Naive thymus-derived CD8-positive, alpha-beta T cell (primary cell): ENCODE measurements around the gene RAB5B. TPM values are rescaled to one million over a fixed set of nuclear protein-coding genes. Genes with fewer than 3 reads are reported as not detected.
A peak's percentile ranks its signal among the peaks of the same experiment; 100 is the strongest.

Experiments used
- ATAC-seq, 2 donors: fragments of 150-1000 bp; cut with Tn5 transposase in 1 of 2; sonication (Bioruptor Pico), chemical (Tn5 transposase) in 1 of 2; 1 replicate in 1 of 2; 2 replicates in 1 of 2; pipeline ENCODE4 v1.10.0; 2021; ENCODE audit warnings: mild to moderate bottlenecking in 2 of 2, moderate library complexity in 2 of 2
- POLR2A ChIA-PET: fragments of 350-600 bp; sonication (Branson Sonifier 250); formaldehyde crosslinking; loops from one replicate; lab custom pipeline; 2021; ENCODE audit warnings: antibody characterized with exemption; lab: Charles Lee
- DNase-seq, 10 donors: peaks; one replicate each; pipeline versions ENCODE4 v3.0.0 to v3.0.0-alpha.2; 2020 to 2022
- H3K27ac Mint-ChIP-seq, 10 donors: one replicate each; pipeline ENCODE4 v1.8.0; 2020 to 2022; ENCODE audit warnings: mild to moderate bottlenecking in 10 of 10, mixed read lengths in 10 of 10, moderate library complexity in 4 of 10, inconsistent platforms in 1 of 10
- H3K27me3 Mint-ChIP-seq, 5 donors: one replicate each; pipeline ENCODE4 v1.8.0; 2021 to 2022; ENCODE audit warnings: mixed read lengths in 5 of 5
- H3K36me3 Mint-ChIP-seq, 3 donors: one replicate each; pipeline ENCODE4 v1.8.0; 2020 to 2022; ENCODE audit warnings: mixed read lengths in 3 of 3, mild to moderate bottlenecking in 2 of 3, inconsistent platforms in 1 of 3
- H3K4me1 Mint-ChIP-seq, 4 donors: one replicate each; pipeline ENCODE4 v1.8.0; 2021 to 2022; ENCODE audit warnings: mixed read lengths in 4 of 4
- H3K4me3 Mint-ChIP-seq, 10 donors: one replicate each; pipeline ENCODE4 v1.8.0; 2020 to 2022; ENCODE audit warnings: mild to moderate bottlenecking in 10 of 10, mixed read lengths in 10 of 10, moderate library complexity in 6 of 10, inconsistent platforms in 1 of 10
- H3K9me3 Mint-ChIP-seq, 9 donors: one replicate each; pipeline ENCODE4 v1.8.0; 2020 to 2022; ENCODE audit warnings: mixed read lengths in 9 of 9, mild to moderate bottlenecking in 3 of 9, inconsistent platforms in 1 of 9, moderate library complexity in 1 of 9
- polyA plus RNA-seq, 3 donors: library from polyadenylated mRNA; unstranded; fragments of 300-500 nt; fragmentation: Illumina TruSeq; gene quantifications; one replicate each; pipeline ENCODE4 v1.2.3, GENCODE V29; 2021
- total RNA-seq, 8 experiments: library from RNA in 2 of 8; stranded (reverse) in 2 of 8; gene quantifications; one replicate each; pipeline ENCODE4 v1.2.3 and lab custom pipeline; 2021 to 2026

Gene RAB5B
- total and polyA plus RNA-seq, 5 experiments from 2014 or later: 61.6 to 95.2 (median 69.4) TPM

DNA sequence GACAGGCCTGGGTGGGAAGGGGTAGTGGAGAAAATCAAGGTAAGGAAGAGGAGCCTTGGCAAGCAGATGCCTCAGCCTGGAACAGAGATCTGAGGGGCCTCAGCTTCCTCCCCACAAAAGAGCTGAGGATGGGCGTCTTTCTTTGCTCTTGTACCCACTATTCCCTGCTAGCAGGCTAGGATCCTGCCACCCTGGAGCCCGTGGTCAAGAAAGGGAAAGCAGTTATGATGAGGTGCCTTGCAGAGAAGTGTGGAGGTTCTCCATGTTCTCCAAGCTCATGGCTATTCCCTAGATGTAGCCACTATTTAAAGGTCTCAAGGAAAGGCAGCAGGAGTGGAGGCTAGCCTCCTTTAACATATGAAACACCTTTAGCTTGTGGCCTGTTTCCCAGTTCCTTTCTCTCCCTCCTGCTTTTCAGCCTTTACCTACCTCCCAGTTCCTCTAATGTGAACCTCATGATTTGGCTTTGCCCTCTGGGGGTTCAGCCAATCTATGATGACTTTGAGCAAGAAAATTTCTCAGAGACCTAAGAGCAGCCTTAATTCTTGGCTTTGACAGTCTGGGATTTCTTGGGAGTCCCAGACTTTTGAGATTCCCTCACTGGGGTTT is 48.1 kb downstream of the RAB5B start:
- Mint-ChIP-seq H3K9me3 (no peaks in the 10 kb centered on the region), H3K4me1 (peaks cover 13 to 28% (median 21%) of the 10 kb centered on the region in 4 donors), H3K4me3 (peak overlapping the region; percentile 79 to 96 (median 86)), H3K36me3 (peaks cover 0 to 15% (median 0%) of the 10 kb centered on the region in 3 donors), H3K27me3 (no peaks in the 10 kb centered on the region), H3K27ac (peak overlapping the region in 9 of 10 donors; percentile 40 to 98 (median 86))
- no peak for DNase-seq
- ATAC-seq: peak in 1 of 2 donors; percentile 37
- POLR2A ChIA-PET: interaction anchor here (0.6 to 1.4 kb wide), 5 partner anchors 24 to 347 kb away, joined by 3 to 5 read pairs (median 3); partner anchors contain the start of genes RAB5B and RPL41

- no peaks in the 10 kb centered on the region for H3K27me3 Mint-ChIP-seq
- no peak overlapping the region for H3K4me3 Mint-ChIP-seq
- peaks cover 10 to 30% (median 15%) of the 10 kb centered on the region in 4 donors for H3K4me1 Mint-ChIP-seq
- DNase-seq (no peak), ATAC-seq (no peak)
- peak overlapping the region in 3 of 10 donors; percentile 21 to 91 (median 71) for H3K27ac Mint-ChIP-seq
- no peaks in the 10 kb centered on the region for H3K9me3 Mint-ChIP-seq
- POLR2A ChIA-PET: interaction anchor here (0.7 to 1.7 kb wide), 3 partner anchors 21 to 460 kb away, joined by 4 to 9 read pairs (median 6); no protein-coding TSS in a partner anchor
- H3K36me3 Mint-ChIP-seq: peaks cover 0 to 42% (median 5%) of the 10 kb centered on the region in 3 donors
These were observed 54.8 kb downstream of the RAB5B start for GRCh38 chr12:56028511-56029165.

DNA sequence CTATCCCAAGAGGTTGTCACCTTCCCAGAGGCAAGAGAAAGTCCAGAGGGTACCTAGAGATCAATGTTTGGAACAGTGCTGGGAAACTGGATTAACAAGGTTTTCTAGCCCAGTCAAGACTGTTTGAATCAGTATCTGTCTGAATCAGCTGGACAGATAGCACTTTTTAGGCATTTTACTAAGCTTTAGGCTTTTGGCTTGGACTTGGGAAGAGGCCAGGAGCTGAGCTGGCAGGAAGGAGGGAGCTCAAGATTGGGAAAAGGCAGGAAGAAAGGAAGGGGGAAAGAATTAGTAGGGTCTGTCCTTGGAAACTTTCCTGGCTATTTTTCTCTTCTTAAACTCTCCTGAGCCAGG is 55.3 kb downstream of the RAB5B start:
- Mint-ChIP-seq H3K9me3 (no peaks in the 10 kb centered on the region), H3K4me1 (peaks cover 10 to 30% (median 15%) of the 10 kb centered on the region in 4 donors)
- POLR2A ChIA-PET: interaction anchor here (0.7 to 1.7 kb wide), 3 partner anchors 22 to 198 kb away, joined by 3 to 6 read pairs (median 4); no protein-coding TSS in a partner anchor

GRCh38 chr12:56029666-56030293 is 55.9 kb downstream of the RAB5B start:
- POLR2A ChIA-PET: interaction anchor here (0.7 to 1.7 kb wide), 2 partner anchors 23 to 74 kb away, joined by 3 to 6 read pairs; no protein-coding TSS in a partner anchor
- H3K27ac Mint-ChIP-seq: peak overlapping the region in 5 of 10 donors; percentile 1 to 91 (median 37)
- no peaks in the 10 kb centered on the region for H3K27me3 Mint-ChIP-seq
- DNase-seq: peak in 7 of 10 donors; percentile 12 to 73 (median 39)
- peak; percentile 29 to 38 for ATAC-seq
- no peaks in the 10 kb centered on the region for H3K9me3 Mint-ChIP-seq
- H3K4me1 Mint-ChIP-seq: peaks cover 10 to 36% (median 21%) of the 10 kb centered on the region in 4 donors
- no peak overlapping the region for H3K4me3 Mint-ChIP-seq
- peaks cover 0 to 47% (median 7%) of the 10 kb centered on the region in 3 donors for H3K36me3 Mint-ChIP-seq

More for the DNA sequence above, 55.3 kb downstream of the RAB5B start:
- Mint-ChIP-seq H3K4me3 (no peak overlapping the region), H3K27me3 (no peaks in the 10 kb centered on the region), H3K36me3 (peaks cover 0 to 44% (median 5%) of the 10 kb centered on the region in 3 donors), H3K27ac (peak overlapping the region in 2 of 10 donors; percentile 71 to 91)
- DNase-seq: no peak
- ATAC-seq: no peak

GRCh38 chr12:56031987-56032386 is 58.1 kb downstream of the RAB5B start:
- ATAC-seq (peak; percentile 69 to 87), DNase-seq (peak in 2 of 10 donors; percentile 12 to 41)
- Mint-ChIP-seq H3K27me3 (no peaks in the 10 kb centered on the region), H3K4me1 (peaks cover 10 to 48% (median 23%) of the 10 kb centered on the region in 4 donors), H3K9me3 (no peaks in the 10 kb centered on the region), H3K27ac (peak overlapping the region; percentile 67 to 97 (median 82)), H3K4me3 (peak overlapping the region in 9 of 10 donors; percentile 6 to 65 (median 44)), H3K36me3 (peaks cover 0 to 50% (median 13%) of the 10 kb centered on the region in 3 donors)
- POLR2A ChIA-PET: interaction anchor here (0.6 to 1.2 kb wide), 2 partner anchors 8 to 25 kb away, joined by 3 to 4 read pairs; no protein-coding TSS in a partner anchor

- POLR2A ChIA-PET: no interaction called here
- peaks cover 8 to 36% (median 24%) of the 10 kb centered on the region in 4 donors for H3K4me1 Mint-ChIP-seq
- H3K27ac Mint-ChIP-seq: peak overlapping the region in 9 of 10 donors; percentile 46 to 85 (median 76)
- peak overlapping the region in 7 of 10 donors; percentile 10 to 69 (median 33) for H3K4me3 Mint-ChIP-seq
- DNase-seq: peak in 4 of 10 donors; percentile 19 to 32 (median 24)
- peak; percentile 51 to 79 for ATAC-seq
- no peaks in the 10 kb centered on the region for H3K9me3 Mint-ChIP-seq
- peaks cover 0 to 32% (median 13%) of the 10 kb centered on the region in 3 donors for H3K36me3 Mint-ChIP-seq
- H3K27me3 Mint-ChIP-seq: no peaks in the 10 kb centered on the region
These were observed 60.9 kb downstream of the RAB5B start for GRCh38 chr12:56034586-56035332.

DNA sequence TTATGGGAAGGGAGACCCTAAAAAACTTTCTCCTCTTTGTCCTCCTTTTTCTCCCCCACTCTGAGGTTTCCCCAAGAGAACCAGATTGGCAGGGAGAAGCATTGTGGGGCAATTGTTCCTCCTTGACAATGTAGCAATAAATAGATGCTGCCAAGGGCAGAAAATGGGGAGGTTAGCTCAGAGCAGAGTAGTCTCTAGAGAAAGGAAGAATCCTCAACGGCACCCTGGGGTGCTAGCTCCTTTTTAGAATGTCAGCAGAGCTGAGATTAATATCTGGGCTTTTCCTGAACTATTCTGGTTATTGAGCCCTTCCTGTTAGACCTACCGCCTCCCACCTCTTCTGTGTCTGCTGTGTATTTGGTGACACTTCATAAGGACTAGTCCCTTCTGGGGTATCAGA is 63.3 kb downstream of the RAB5B start:
- DNase-seq: no peak
- Mint-ChIP-seq H3K9me3 (no peaks in the 10 kb centered on the region), H3K4me1 (peaks cover 9 to 36% (median 27%) of the 10 kb centered on the region in 4 donors), H3K4me3 (no peak overlapping the region), H3K27ac (peak overlapping the region in 5 of 10 donors; percentile 1 to 81 (median 29)), H3K36me3 (peaks cover 4 to 28% (median 14%) of the 10 kb centered on the region in 3 donors), H3K27me3 (no peaks in the 10 kb centered on the region)
- no peak for ATAC-seq
- POLR2A ChIA-PET: interaction anchor here (0.6 to 1.4 kb wide), 4 partner anchors 10 to 219 kb away, joined by 3 to 4 read pairs (median 4); partner anchors contain the start of genes ORMDL2 and RAB5B

DNA sequence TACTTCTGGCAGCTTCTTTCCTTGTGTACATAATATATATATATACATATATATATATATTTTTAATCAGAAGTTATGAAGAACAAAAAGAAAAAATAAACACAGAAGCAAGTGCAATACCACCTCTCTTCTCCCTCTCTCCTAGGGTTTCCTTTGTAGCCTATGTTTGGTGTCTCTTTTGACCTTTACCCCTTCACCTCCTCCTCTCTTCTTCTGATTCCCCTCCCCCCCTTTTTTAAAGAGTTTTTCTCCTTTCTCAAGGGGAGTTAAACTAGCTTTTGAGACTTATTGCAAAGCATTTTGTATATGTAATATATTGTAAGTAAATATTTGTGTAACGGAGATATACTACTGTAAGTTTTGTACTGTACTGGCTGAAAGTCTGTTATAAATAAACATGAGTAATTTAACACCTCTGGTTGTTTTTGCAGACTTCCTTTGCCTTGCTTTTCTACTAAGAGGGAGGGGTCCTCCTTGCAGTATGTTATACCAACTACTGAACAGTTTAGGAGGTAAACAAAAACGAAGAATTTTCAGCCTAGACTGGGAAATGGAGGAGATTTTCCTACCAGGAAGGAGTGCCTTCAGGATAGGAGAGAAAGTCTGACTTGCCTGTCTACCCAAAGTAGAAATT is 64.3 kb downstream of the RAB5B start:
- DNase-seq (no peak), ATAC-seq (no peak)
- Mint-ChIP-seq H3K9me3 (no peaks in the 10 kb centered on the region), H3K27ac (peak overlapping the region in 5 of 10 donors; percentile 4 to 86 (median 68)), H3K36me3 (peaks cover 5 to 28% (median 15%) of the 10 kb centered on the region in 3 donors), H3K4me3 (peak overlapping the region in 1 of 10 donors; percentile 59), H3K27me3 (no peaks in the 10 kb centered on the region), H3K4me1 (peaks cover 10 to 38% (median 29%) of the 10 kb centered on the region in 4 donors)
- POLR2A ChIA-PET: interaction anchor here (0.6 to 1.4 kb wide), 4 partner anchors 9 to 220 kb away, joined by 3 to 4 read pairs (median 3); partner anchors contain the start of genes ORMDL2 and RAB5B

- Mint-ChIP-seq H3K4me3 (peak overlapping the region in 1 of 10 donors; percentile 98), H3K27me3 (no peaks in the 10 kb centered on the region), H3K4me1 (peaks cover 13 to 36% (median 31%) of the 10 kb centered on the region in 4 donors), H3K27ac (peak overlapping the region in 5 of 10 donors; percentile 41 to 99 (median 53)), H3K36me3 (peaks cover 5 to 40% (median 18%) of the 10 kb centered on the region in 3 donors), H3K9me3 (no peaks in the 10 kb centered on the region)
- ATAC-seq: no peak
- POLR2A ChIA-PET: interaction anchor here (0.6 to 2.8 kb wide), 11 partner anchors 9 to 1541 kb away, joined by 3 to 24 read pairs (median 4); partner anchors contain the start of genes DNAJC14, PA2G4, RAB5B and SUOX
- DNase-seq: no peak
These were observed 66.3 kb downstream of the RAB5B start for GRCh38 chr12:56040151-56040550.

DNA sequence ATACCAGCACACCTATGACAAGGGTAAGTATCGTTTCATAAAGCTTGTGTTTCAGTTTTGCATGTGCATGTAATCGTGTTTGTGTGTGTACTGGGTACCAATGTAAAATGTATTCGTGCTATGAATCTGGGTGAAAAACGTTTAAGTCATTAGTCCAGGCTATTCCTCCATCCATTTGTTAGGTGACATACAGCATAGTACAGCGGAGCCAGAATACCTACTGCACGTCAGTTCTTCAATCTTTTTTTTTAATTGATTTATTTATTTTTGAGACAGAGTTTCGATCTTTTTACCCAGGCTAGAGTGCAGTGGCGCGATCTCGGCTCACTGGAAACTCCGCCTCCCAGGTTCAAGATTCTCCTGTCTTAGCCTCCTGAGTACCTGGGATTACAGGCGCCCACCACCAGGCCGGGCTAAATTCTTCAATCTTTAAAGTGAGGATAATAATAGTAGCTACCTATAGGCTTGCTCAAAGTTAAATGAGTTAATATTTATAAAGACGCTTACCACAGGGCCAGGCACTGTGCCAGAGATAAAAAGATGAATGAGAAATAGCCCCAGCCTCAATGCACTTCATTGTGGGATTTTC is 67.2 kb downstream of the RAB5B start:
- Mint-ChIP-seq H3K36me3 (peaks cover 5 to 38% (median 12%) of the 10 kb centered on the region in 3 donors), H3K4me1 (peaks cover 13 to 33% (median 28%) of the 10 kb centered on the region in 4 donors), H3K27ac (peak overlapping the region; percentile 95 to 100 (median 99)), H3K27me3 (no peaks in the 10 kb centered on the region), H3K4me3 (peak overlapping the region; percentile 90 to 100 (median 99)), H3K9me3 (no peaks in the 10 kb centered on the region)
- POLR2A ChIA-PET: interaction anchor here (0.5 to 2.8 kb wide), 14 partner anchors 8 to 448 kb away, joined by 3 to 24 read pairs (median 4); partner anchors contain the start of genes DNAJC14, PA2G4, RAB5B and SUOX
- ATAC-seq: peak in 1 of 2 donors; percentile 0
- DNase-seq: no peak
